Kasumi-1 (cell line): ENCODE data around the gene LY6G6D.
A peak's percentile ranks its signal among the peaks of the same experiment; 100 is the strongest.

ENCODE experiments used
- DNase-seq, 2 experiments: peaks; one replicate each; lab custom pipeline; 2025; lab: John Stamatoyannopoulos, UW

LY6G6D gene

GRCh38 chr6:31720196-31720770, 5.1 kb downstream of the LY6G6D start:
- no peak for DNase-seq

GRCh38 chr6:31721351-31722020, 6.3 kb downstream of the LY6G6D start, which contains the start of gene LY6G6C:
Gene LY6G6C (minus strand): TSS chr6:31721746. CDS start chr6:31721679, 67 bp downstream.
- DNase-seq, result no peak

GRCh38 chr6:31722173-31722572, 7.0 kb downstream of the LY6G6D start:
- no peak for DNase-seq

- no peak for DNase-seq
Measured at GRCh38 chr6:31723245-31723979, 8.3 kb downstream of the LY6G6D start, which contains the start of gene MPIG6B. Gene MPIG6B (plus strand): TSS chr6:31723373. CDS start chr6:31723384, 11 bp downstream.

GRCh38 chr6:31723980-31724691, 9.0 kb downstream of the LY6G6D start:
- no peak for DNase-seq

GRCh38 chr6:31725502-31726350, 10.6 kb downstream of the LY6G6D start:
- DNase-seq, result peak; percentile 58 to 77

- DNase-seq, result peak; percentile 95 to 97
Measured at GRCh38 chr6:31727034-31727716, 12.0 kb downstream of the LY6G6D start.

GRCh38 chr6:31727717-31728671, 12.8 kb downstream of the LY6G6D start:
- DNase-seq, result peak in 1 of 2 experiments; percentile 86

GRCh38 chr6:31728767-31729514, 13.8 kb downstream of the LY6G6D start, which contains the start of gene DDAH2:
Gene DDAH2 (minus strand): TSS chr6:31729299. CDS start chr6:31729161, 138 bp downstream.
- DNase-seq, result peak; percentile 41 to 48

- DNase-seq, result peak; percentile 78 to 82
Measured at GRCh38 chr6:31729515-31729978, 14.4 kb downstream of the LY6G6D start.

GRCh38 chr6:31729979-31730630, 15.0 kb downstream of the LY6G6D start:
- peak; percentile 67 to 73 for DNase-seq

GRCh38 chr6:31730631-31731086, 15.5 kb downstream of the LY6G6D start:
- no peak for DNase-seq

GRCh38 chr6:31732029-31732428, 16.9 kb downstream of the LY6G6D start:
- no peak for DNase-seq

- DNase-seq, result no peak
Measured at GRCh38 chr6:31733734-31734133, 18.6 kb downstream of the LY6G6D start.

- DNase-seq, result no peak
Measured at GRCh38 chr6:31734247-31734820, 19.2 kb downstream of the LY6G6D start.

GRCh38 chr6:31734821-31735406, 19.8 kb downstream of the LY6G6D start:
- DNase-seq, result peak; percentile 74 to 78
